Measurements from ENCODE around the gene UMPS.
"Not testable (repeated sequence)": the region's sequence is repeated elsewhere in the genome, so short reads cannot be mapped to it uniquely, and the experiment has no call there.

The UMPS gene

GRCh38 chr3:124730129-124730940 is at the start of gene UMPS:
UMPS (plus strand) TSS chr3:124730452; CDS start chr3:124730472, 20 bp downstream.
- DNase-seq: peak; percentile 89

- DNase-seq: no peak
Measured at GRCh38 chr3:124680521-124680920, 49.7 kb upstream of the UMPS start.

DNA sequence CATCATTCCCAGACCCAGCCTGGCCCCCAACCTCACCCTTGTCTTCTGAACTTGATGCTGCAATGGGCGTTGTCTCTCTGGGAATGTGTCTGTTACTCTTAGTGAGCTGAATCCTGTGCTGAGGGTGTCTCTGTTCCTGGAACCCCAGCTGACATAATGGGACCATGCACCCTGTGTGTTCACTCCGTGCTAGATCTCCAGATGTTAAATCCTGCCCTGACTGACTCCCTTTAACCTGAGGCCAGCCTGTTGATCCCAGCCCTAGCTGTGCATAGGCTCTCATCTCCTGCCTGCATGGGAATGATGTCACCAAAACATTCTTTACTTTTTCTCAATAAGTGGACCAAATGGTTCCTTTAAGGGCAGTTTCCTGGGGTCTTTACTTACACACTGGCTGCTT is 48.0 kb upstream of the UMPS start:
- no peak for DNase-seq

- no peak for DNase-seq
Measured at GRCh38 chr3:124684459-124684858, 45.8 kb upstream of the UMPS start.

GRCh38 chr3:124685067-124685466 is 45.2 kb upstream of the UMPS start:
- DNase-seq: no peak

- DNase-seq: no peak
Measured at GRCh38 chr3:124685481-124685880, 44.8 kb upstream of the UMPS start.

DNA sequence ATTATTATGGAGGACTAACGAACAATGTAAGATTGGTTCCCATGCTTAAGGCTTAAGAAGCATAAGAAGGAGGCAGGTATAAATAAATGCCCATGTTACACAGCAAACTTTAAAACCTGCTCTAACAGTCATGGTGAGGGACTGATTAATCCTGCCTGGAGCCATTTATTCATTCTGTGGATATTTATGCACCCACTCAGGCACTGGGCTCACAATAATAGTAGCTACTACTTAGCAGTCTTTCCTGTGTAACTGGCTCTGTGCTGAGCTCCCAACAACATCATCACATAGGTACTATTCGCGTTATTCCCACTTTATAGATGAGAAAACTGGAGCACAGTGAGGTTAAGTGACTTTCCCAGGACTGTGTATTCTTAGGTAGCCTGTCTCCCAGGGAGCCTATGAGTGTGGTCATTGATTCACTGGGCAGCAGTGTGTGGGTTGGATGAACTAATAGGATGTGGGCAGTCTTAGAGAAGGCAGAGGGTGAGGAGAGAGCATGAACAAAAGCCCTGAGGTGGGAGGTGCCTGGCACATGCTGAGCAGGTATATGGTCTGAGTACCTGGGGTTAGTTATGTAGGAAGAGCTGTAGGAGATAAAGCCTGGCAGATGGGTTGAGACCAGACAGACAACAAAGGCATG is 44.1 kb upstream of the UMPS start:
- DNase-seq: no peak

DNA sequence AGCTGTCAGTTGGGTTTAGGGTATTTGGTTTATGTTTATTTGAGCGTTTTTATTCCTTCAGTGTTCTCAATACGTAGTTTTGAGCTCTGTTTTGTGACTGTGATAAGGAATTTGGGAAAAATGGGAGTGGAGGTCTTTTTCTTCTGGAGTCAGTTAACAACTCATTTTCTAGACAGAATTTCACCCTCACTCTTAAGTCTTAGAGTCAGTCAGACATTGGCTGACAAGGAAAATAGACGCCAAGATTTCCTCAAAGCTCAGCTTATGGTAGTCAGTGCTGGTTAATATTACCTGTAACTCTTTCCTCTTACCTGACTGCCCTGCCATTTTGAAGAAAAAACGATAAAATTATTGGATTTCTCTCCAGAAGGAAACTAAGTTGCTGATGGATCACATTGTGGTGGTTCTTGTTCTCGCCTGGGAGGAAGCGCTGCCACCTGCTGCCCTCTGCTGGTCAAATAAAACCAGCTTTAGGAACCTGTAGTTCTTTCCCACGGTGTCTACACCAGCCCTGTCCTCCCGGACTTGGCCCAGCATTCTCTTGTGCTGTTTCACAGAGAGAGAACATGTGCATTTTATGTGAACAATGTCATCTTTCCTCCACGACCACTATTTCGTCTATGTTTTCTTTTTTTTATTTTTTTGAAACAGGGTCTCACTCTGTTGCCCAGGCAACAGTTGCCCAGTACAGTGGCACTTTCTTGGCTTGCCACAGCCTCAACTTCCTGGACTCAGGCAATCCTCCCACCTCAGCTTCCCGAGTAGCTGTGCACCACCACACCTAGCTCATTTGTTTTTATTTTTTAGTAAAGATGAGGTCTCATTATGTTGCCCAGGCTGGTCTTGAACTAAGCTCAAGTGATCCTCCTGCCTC is 41.4 kb upstream of the UMPS start:
- DNase-seq: peak; percentile 78

DNA sequence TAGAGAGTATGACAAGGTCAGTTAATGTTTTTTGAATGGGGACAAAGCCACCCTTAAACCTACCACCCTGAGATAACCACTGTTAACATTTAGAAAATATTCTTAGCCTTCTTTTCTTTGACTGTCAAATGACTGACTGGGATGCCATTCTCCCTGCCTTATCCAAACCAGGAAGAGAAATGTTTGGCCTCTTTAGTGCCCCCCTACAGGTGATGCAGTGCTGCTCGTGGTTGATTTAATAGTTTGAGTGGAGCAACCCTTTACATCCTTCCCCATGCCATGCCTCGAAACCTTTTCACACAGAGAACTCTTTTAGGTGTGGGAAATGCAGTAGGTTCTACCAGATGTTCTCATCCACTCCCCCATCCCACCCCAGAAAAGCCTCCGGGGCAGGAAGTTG is 38.7 kb upstream of the UMPS start:
- no peak for DNase-seq

GRCh38 chr3:124694486-124694885 is 35.8 kb upstream of the UMPS start:
- DNase-seq: no peak

DNA sequence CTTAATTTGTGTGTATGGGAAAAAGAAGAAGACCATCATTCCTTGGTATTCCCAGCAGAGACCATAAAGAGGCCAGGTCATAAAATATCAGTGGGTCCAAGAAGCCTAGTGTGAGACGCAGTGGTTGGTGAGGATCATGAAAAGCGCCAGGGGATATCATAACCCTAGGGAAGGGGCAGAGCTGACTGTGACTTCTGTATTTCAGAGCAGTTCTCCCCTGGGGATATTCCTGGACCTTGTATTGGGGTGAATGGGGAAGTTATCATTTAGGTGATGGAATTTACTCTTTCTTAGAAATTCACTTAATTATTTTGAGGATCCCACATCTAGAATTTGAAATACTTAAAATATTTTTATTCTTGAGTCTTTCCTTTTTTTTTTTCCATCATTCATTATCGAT is 34.9 kb upstream of the UMPS start:
- DNase-seq: no peak

GRCh38 chr3:124696006-124696405 is 34.2 kb upstream of the UMPS start:
- DNase-seq: no peak

DNA sequence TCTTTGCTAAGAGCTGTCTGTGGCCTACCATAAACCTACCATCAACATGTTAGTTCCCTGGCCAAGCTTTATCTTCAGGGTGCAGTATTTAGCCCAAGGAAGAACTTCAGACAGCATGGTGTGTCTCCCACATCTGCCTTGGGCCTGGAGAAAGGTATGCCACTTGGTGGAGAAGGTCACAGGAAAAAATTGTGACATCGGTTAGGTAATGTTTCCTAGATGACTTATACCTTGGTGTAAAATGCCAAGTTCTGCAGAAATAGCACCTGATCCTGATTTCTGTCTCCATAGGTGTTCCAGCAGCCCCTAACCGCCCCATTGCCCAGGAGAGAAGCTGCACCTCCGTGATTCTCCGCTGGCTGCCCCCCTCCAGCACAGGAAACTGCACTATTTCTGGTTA is 33.0 kb upstream of the UMPS start:
- DNase-seq: no peak

DNA sequence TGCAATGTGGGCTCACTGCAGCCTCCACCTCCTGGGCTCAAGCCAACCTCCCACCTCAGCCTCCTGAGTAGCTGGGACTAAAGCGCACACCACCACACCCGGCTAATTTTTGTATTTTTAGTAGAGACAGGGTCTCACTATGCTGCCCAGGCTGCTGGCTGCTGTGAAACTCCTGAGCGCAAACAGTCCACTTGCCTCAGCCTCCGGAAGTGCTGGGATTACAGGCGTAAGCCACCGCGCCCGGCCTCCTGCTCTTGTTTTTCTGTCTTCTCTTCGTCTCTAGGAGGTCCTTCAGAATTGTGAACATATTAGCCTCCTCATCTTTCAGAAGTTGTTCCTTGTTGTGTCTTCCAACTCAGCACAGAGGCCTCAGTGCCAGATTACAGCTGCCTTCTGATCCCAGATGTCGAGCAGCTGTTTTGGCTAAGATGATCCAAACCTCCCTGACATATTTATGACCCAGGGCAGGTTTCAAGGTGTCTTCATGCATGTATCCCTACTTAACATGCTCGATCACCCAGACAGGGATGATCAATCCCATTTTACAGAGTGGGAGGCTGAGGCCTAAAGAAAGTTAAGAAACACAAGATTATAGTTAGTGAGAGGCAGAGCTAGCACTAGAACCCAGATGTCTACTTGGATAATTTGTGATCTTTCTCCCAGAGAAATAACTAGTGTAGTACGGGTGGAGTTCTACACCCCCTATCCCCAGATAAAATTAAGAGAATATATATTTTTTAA is 32.1 kb upstream of the UMPS start:
- no peak for DNase-seq

DNA sequence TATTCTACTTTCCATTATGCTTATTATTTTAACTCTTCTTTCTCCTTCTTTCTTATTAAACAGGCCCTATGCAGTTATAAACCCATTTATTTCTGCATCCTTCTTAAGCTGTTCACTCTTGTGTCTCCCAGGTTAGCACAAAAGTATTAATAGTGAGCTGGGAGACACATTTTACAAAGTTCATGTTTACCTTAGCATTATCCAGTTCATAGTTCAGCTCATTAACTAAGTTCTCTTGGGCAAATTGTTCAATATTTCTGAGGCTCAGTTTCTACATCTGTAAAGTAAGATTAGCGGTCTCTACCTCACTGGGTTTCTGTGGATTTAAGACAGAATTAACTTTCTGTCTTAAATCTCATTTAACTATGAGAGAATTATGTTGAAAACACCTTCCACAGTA is 31.2 kb upstream of the UMPS start:
- DNase-seq: no peak

- DNase-seq: no peak
Measured at GRCh38 chr3:124699686-124700396, 30.4 kb upstream of the UMPS start.

DNA sequence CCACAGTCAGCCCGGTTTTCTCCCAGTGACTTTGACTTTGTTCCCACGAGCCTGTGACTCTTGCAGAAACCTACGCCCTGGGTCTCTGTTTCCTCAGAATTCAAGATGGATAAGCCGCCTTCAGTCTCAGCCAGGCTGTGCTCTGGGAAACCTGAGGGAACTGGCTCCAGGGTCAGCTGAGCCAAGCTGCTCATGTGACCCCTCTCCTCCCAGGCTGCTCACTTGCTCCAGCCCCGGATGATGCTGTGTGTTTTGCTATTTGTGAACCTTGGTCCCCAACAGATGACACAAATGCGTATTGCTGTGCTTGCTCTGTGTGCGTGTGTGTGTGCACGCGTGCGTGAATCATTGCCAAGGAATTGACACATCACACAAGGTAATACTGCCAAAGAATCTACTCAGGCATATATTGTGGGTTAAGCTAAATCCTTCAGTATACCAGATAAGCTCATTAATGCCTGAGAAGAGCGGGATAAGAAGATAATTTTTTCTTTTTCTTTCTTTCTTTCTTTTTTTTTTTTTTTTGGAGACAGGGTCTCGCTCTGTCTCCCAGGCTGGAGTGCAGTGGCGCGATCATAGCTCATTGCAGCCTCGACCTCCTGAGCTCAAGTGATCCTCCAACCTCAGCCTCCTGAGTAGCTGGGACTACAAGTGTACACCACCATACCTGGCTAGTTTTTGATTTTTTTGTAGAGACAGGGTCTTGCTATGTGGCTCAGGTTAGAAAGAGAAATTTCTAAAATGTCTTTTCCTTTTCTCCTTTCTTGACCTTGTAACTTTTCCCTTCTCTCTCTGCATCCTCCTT is 29.2 kb upstream of the UMPS start:
- DNase-seq: no peak

DNA sequence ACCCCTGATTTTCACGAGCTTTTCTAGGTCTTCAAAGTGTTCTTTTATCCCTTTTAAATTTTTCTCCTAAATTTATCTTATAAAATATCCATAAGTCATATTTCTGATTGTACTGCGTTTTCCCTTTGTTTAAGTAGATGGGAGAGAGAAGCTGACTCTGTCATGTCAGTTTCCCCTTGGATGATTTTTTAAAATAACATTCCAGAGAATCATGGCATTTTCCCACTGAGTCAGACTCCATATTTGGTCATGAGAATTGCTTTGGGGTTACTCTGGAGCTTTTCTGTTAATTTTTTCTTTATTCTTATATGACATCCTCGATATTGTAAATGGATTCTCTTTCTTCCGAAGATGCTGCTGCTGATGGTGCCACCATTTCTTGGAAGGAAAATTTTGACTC is 28.6 kb upstream of the UMPS start:
- DNase-seq: no peak

DNA sequence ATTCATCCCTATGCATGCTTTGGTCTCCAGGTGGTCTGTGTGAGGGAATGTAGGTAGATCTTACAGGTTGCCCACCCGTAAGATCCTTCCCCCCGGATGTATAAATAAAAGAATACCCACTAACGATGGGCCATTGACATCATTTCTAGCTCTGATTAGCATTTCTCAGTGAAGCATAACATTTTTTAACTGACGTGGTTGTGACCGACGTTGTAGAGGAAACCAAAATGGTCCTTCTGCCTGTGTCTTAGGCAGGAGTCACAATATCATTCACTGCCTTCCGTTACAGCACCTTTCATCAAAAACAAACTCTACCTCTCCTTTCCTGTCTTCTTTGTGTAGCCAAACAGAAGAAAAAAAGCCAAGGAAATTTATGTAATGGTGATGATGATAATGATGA is 27.3 kb upstream of the UMPS start:
- no peak for DNase-seq

DNA sequence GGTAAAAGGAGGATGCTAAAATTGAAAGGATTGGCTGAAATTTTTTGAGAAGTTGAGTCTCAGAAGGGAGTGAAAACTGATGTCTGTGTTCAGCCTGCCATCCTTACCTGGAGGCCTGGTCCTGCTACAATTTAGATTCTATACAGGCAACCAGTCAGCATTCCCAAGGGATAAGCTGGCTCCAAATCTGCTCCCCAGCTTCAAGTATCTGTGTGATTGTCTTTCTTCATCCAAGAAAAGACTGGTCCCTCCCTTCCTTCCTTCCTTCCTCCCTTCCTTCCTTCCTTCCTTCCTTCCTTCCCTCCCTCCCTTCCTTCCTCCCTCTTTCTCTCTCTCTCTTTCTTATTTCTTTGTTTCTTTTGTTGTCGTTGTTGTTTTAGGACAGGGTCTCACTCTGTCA is 24.7 kb upstream of the UMPS start:
- DNase-seq: no peak

DNA sequence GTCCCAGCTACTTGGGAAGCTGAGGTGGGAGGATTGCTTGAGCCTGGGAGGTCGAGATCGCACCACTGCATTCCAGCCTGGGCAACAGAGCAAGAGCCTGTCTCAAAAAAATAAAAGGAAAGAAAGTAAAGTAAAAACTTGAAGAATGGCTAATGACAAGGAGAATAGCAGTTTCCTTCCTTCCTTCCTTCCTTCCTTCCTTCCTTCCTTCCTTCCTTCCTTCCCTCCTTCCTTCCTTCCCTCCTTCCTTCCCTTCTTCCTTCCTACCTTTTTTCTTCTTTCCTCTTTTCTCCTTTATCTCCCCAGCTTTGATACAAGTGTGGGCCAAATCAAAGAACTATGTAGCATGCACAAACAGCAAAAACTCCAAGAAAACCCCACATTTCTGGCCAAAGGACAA is 23.0 kb upstream of the UMPS start:
- DNase-seq: not testable (repeated sequence)

All from hematopoietic multipotent progenitor cell treated with erythropoietin and hydrocortisone succinate and interleukin-3 and kit ligand, for 8 days (in vitro differentiated cells).